Measurements from ENCODE around the gene ELOVL2. TPM values are rescaled to one million over a fixed set of nuclear protein-coding genes. Genes with fewer than 3 reads are reported as not detected.

The ELOVL2 gene
- total and polyA plus RNA-seq, 7 donors = 0.34 to 0.93 (median 0.57) TPM

DNA sequence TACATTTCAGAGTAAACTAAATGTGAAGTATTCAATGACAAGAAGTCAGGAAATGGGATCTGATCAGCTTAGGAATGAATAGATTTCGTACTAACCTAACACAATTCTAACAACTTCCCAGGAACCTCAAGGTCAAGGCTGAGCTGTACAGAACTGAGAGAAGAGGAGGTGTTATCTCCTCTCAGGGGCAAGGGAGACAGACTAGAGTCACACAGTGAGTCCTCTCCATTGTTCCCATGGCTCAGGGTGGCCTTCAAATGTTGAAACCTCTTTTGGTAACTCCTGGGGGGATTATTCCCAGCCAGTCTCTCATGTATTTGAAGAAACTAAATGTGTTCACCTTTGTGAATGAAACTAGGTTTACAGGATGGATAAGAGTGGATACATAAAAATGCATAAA lies 27.7 kb downstream of the ELOVL2 start:
- Histone ChIP-seq H3K4me3 (no peak overlapping the region), H3K9me3 (no peaks in the 10 kb centered on the region), H3K27me3 (ENCODE audit: insufficient read depth in 3 of 3, low read length in 2 of 3) (peaks cover 3 to 21% (median 3%) of the 10 kb centered on the region in 3 donors), H3K36me3 (ENCODE audit: insufficient read depth in 1 of 2, low read depth in 1 of 2) (peaks cover 0 to 2% of the 10 kb centered on the region in 2 donors), H3K27ac (no peak overlapping the region), H3K4me1 (peaks cover 9% of the 10 kb centered on the region)
- intact Hi-C loops (cut with DNase I) = no loop called here
- DNase-seq = no peak
- WGBS, 3 donors = 36 to 93% (median 78%) methylated on average over 1 of the region's 1 CpG
- TF ChIP-seq, protein P1, sequence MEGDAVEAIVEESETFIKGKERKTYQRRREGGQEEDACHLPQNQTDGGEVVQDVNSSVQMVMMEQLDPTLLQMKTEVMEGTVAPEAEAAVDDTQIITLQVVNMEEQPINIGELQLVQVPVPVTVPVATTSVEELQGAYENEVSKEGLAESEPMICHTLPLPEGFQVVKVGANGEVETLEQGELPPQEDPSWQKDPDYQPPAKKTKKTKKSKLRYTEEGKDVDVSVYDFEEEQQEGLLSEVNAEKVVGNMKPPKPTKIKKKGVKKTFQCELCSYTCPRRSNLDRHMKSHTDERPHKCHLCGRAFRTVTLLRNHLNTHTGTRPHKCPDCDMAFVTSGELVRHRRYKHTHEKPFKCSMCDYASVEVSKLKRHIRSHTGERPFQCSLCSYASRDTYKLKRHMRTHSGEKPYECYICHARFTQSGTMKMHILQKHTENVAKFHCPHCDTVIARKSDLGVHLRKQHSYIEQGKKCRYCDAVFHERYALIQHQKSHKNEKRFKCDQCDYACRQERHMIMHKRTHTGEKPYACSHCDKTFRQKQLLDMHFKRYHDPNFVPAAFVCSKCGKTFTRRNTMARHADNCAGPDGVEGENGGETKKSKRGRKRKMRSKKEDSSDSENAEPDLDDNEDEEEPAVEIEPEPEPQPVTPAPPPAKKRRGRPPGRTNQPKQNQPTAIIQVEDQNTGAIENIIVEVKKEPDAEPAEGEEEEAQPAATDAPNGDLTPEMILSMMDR (IDR thresholded peaks at IDR 0.05) = no peak
- ATAC-seq = no peak

DNA sequence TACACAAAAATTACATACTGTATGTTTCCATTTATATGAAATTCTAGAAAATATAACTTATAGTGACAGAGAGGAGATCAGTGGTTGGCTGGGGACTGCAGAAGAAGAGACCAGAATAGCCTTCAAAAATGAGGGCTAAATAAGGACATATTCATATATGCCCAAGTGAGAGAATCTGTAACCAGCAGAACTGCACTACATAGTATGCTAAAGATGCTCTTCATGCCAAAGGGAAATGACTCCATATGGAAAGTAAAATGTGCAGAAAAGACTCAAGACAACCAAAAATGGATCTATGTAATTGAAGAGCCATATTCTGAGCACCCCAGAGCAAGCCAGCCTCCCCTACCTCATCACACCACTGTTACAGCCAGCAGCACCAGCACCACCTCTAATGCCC lies 29.0 kb downstream of the ELOVL2 start:
- Histone ChIP-seq H3K27ac (no peak overlapping the region), H3K27me3 (ENCODE audit: insufficient read depth in 3 of 3, low read length in 2 of 3) (peaks cover 3 to 20% (median 3%) of the 10 kb centered on the region in 3 donors), H3K4me3 (no peak overlapping the region), H3K36me3 (ENCODE audit: insufficient read depth in 1 of 2, low read depth in 1 of 2) (peaks cover 0 to 2% of the 10 kb centered on the region in 2 donors), H3K9me3 (no peaks in the 10 kb centered on the region), H3K4me1 (no peaks in the 10 kb centered on the region)
- DNase-seq = no peak
- ATAC-seq = no peak
- intact Hi-C loops (cut with DNase I) = no loop called here
- TF ChIP-seq, protein P1 (IDR thresholded peaks at IDR 0.05) = no peak

DNA sequence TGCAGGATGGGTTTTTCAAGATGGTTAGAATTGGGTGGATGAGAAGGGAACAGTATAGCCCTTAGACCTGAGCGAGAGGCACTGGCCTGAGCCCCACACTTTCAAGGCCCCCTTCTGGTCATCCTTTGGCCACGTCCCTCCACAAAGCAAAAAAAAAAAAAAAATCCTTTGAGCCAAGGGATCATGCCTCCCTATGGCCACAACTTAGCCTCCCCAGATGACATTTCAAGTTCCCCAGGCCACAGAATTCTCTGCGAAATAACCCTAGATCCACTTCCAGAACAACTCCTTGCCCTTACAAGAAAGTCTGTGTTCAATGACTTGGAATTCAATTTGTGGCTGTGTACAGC lies 30.4 kb downstream of the ELOVL2 start:
- Histone ChIP-seq H3K9me3 (no peaks in the 10 kb centered on the region), H3K27me3 (ENCODE audit: insufficient read depth in 3 of 3, low read length in 2 of 3) (peaks cover 3 to 20% (median 3%) of the 10 kb centered on the region in 3 donors), H3K27ac (no peak overlapping the region), H3K36me3 (ENCODE audit: insufficient read depth in 1 of 2, low read depth in 1 of 2) (peaks cover 0 to 2% of the 10 kb centered on the region in 2 donors), H3K4me3 (no peak overlapping the region), H3K4me1 (no peaks in the 10 kb centered on the region)
- ATAC-seq (no peak), DNase-seq (no peak)
- intact Hi-C loops (cut with DNase I) = no loop called here
- TF ChIP-seq, protein P1 (IDR thresholded peaks at IDR 0.05) = no peak
- 64 to 67% (median 66%) methylated on average over 3 of the region's 3 CpGs for WGBS, 3 donors

DNA sequence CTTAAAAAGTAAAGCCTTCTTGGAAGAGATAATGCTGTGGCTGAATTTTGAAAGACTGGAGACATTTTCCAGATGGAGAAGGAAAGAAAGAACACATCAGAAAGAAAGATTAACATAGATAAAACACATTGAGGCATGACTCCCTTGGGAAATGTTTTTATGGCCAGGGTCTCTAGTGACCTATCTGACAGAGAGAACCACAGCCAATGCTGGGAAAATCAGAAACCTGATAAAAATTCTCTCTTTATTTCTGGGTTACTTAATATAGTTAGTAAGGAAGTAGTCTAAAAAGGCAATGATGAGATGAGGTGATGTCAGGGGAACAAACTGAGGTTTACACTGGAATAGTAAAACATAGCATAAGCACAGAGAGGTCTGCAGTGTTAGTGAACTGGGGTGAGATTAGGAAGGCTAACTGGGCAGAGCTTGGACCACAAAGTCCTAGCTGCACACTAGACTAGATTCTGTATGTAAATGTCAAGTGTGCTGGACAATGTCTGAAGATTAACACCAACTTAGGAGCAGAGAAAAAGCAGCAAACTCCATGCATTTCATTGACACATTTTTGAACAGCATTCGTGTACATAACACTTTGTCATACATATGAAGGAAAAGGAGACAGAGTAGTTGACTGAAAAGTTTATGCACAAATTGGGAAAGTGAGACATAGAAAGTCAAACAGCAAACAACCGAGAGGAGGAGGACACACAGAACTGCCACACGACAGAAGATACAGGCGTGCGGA lies 31.0 kb downstream of the ELOVL2 start:
- Histone ChIP-seq H3K27ac (no peak overlapping the region), H3K27me3 (ENCODE audit: insufficient read depth in 3 of 3, low read length in 2 of 3) (peaks cover 3 to 20% (median 3%) of the 10 kb centered on the region in 3 donors), H3K9me3 (no peaks in the 10 kb centered on the region), H3K36me3 (ENCODE audit: insufficient read depth in 1 of 2, low read depth in 1 of 2) (peaks cover 0 to 2% of the 10 kb centered on the region in 2 donors), H3K4me1 (no peaks in the 10 kb centered on the region), H3K4me3 (no peak overlapping the region)
- 89 to 90% (median 90%) methylated on average over 5 of the region's 5 CpGs for WGBS, 3 donors
- intact Hi-C loops (cut with DNase I) = no loop called here
- TF ChIP-seq, protein P1 (IDR thresholded peaks at IDR 0.05) = no peak
- DNase-seq (no peak), ATAC-seq (no peak)

Measured in psoas muscle (tissue), 8 donors.